ENCODE results near the gene NFE2. TPM values are rescaled to one million over a fixed set of nuclear protein-coding genes. Genes with fewer than 3 reads are reported as not detected.

The NFE2 gene
- total RNA-seq = not detected

GRCh38 chr12:54300732-54301427, at the start of gene NFE2:
NFE2 (minus strand) TSS chr12:54301015; CDS start chr12:54295248, 5,767 bp downstream.
- Histone ChIP-seq H3K4me3 (no peak within 1 kb of the TSS), H3K27me3 (no peaks in the 10 kb centered on the region)
- intact Hi-C loops (cut with DNase I) = no loop called here

GRCh38 chr12:54349679-54350078, 48.9 kb upstream of the NFE2 start:
- no peak overlapping the region for H3K27ac ChIP-seq
- no peaks in the 10 kb centered on the region for H3K27me3 ChIP-seq
- H3K36me3 ChIP-seq = peaks cover 0 to 58% of the 10 kb centered on the region in 2 donors
- H3K4me3 ChIP-seq = no peak overlapping the region
- peaks cover 25% of the 10 kb centered on the region for H3K4me1 ChIP-seq
- no peak for DNase-seq (ENCODE audit: extremely low spot score in 2 of 2)
- TF ChIP-seq CTCF (IDR thresholded peaks at IDR 0.05) (no peak), POLR2AphosphoS5 (IDR thresholded peaks at IDR 0.05; ENCODE audit: insufficient read depth in 1 of 2, low read depth in 1 of 2) (no peak)
- intact Hi-C loops (cut with DNase I) = no loop called here
- H3K9me3 ChIP-seq = no peaks in the 10 kb centered on the region

More at GRCh38 chr12:54300732-54301427, at the start of gene NFE2:
- TF ChIP-seq POLR2A (IDR thresholded peaks at IDR 0.05) = no peak
- no peak for TF ChIP-seq CTCF (IDR thresholded peaks at IDR 0.05)
- TF ChIP-seq POLR2AphosphoS5 (IDR thresholded peaks at IDR 0.05; ENCODE audit: insufficient read depth in 1 of 2, low read depth in 1 of 2) = no peak
- Histone ChIP-seq H3K36me3 (no peaks in the 10 kb centered on the region), H3K9me3 (no peaks in the 10 kb centered on the region), H3K4me1 (peaks cover 12% of the 10 kb centered on the region), H3K27ac (no peak within 1 kb of the TSS)
- DNase-seq (ENCODE audit: extremely low spot score in 2 of 2) = no peak

- peaks cover 25% of the 10 kb centered on the region for H3K4me1 ChIP-seq
- no peak for DNase-seq (ENCODE audit: extremely low spot score in 2 of 2)
- TF ChIP-seq CTCF (IDR thresholded peaks at IDR 0.05) (no peak), POLR2A (IDR thresholded peaks at IDR 0.05) (no peak), POLR2AphosphoS5 (IDR thresholded peaks at IDR 0.05; ENCODE audit: insufficient read depth in 1 of 2, low read depth in 1 of 2) (no peak)
- H3K27ac ChIP-seq = no peak overlapping the region
- no peaks in the 10 kb centered on the region for H3K9me3 ChIP-seq
- peaks cover 0 to 65% of the 10 kb centered on the region in 2 donors for H3K36me3 ChIP-seq
- H3K4me3 ChIP-seq = no peak overlapping the region
- no peaks in the 10 kb centered on the region for H3K27me3 ChIP-seq
- intact Hi-C loops (cut with DNase I) = no loop called here
These were observed 48.2 kb upstream of the NFE2 start for GRCh38 chr12:54349036-54349435.

- peaks cover 0 to 59% of the 10 kb centered on the region in 2 donors for H3K36me3 ChIP-seq
These were observed 40.8 kb upstream of the NFE2 start for GRCh38 chr12:54341378-54342300.

More at GRCh38 chr12:54341378-54342300, 40.8 kb upstream of the NFE2 start:
- no peak for DNase-seq (ENCODE audit: extremely low spot score in 2 of 2)
- H3K27me3 ChIP-seq = no peaks in the 10 kb centered on the region
- TF ChIP-seq POLR2AphosphoS5 (IDR thresholded peaks at IDR 0.05; ENCODE audit: insufficient read depth in 1 of 2, low read depth in 1 of 2) (no peak), POLR2A (IDR thresholded peaks at IDR 0.05) (no peak), CTCF (IDR thresholded peaks at IDR 0.05) (no peak)
- no peak overlapping the region for H3K4me3 ChIP-seq
- intact Hi-C loops (cut with DNase I) = no loop called here
- H3K27ac ChIP-seq = no peak overlapping the region
- peaks cover 17% of the 10 kb centered on the region for H3K4me1 ChIP-seq
- no peaks in the 10 kb centered on the region for H3K9me3 ChIP-seq
